Measurements from ENCODE around the gene ZNF91. TPM values are rescaled to one million over a fixed set of nuclear protein-coding genes. Genes with fewer than 3 reads are reported as not detected.
"Not testable (repeated sequence)": the region's sequence is repeated elsewhere in the genome, so short reads cannot be mapped to it uniquely, and the experiment has no call there.

Gene ZNF91
- polyA plus RNA-seq, 1 donor from 2014 or later = 77.8 TPM

DNA sequence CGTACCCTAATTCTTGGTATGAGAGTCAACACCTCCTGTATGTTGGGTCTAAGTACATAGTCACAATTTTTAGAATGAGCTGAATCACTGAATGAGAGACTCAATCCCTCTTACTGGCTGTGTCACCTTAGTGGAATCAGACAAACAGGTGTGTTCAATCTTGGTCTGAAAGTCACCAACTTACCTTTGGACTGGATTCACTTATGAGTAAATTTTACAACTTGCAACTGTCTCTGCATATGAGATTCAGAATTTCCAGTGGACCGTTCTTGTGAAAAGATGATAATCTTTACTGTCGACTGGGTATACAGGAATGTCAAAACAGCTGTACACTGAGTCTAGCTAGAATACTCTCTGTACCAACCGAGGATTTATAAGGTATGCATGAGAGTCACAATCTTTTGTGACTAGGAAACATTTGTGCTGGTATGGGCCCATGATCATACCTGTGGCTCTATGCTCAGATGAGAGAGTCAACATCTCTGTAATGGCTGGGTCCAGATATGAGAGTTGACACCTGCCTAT is 5.9 kb upstream of the ZNF91 start:
- no peaks in the 10 kb centered on the region for H3K9me2 ChIP-seq (ENCODE audit: insufficient read depth, low read length)
- H3K4me2 ChIP-seq (ENCODE audit: low read length) = no peak overlapping the region
- H3K27ac ChIP-seq (ENCODE audit: low read length) = no peak overlapping the region
- no peaks in the 10 kb centered on the region for H3K27me3 ChIP-seq (ENCODE audit: insufficient read depth, low read depth, low read length)
- no peak overlapping the region for H2AFZ ChIP-seq (ENCODE audit: low read depth, low read length)
- no peaks in the 10 kb centered on the region for H3K36me3 ChIP-seq (ENCODE audit: insufficient read depth, low read length)
- H3K9me3 ChIP-seq (ENCODE audit: low read length) = no peaks in the 10 kb centered on the region
- TF ChIP-seq, protein P1, sequence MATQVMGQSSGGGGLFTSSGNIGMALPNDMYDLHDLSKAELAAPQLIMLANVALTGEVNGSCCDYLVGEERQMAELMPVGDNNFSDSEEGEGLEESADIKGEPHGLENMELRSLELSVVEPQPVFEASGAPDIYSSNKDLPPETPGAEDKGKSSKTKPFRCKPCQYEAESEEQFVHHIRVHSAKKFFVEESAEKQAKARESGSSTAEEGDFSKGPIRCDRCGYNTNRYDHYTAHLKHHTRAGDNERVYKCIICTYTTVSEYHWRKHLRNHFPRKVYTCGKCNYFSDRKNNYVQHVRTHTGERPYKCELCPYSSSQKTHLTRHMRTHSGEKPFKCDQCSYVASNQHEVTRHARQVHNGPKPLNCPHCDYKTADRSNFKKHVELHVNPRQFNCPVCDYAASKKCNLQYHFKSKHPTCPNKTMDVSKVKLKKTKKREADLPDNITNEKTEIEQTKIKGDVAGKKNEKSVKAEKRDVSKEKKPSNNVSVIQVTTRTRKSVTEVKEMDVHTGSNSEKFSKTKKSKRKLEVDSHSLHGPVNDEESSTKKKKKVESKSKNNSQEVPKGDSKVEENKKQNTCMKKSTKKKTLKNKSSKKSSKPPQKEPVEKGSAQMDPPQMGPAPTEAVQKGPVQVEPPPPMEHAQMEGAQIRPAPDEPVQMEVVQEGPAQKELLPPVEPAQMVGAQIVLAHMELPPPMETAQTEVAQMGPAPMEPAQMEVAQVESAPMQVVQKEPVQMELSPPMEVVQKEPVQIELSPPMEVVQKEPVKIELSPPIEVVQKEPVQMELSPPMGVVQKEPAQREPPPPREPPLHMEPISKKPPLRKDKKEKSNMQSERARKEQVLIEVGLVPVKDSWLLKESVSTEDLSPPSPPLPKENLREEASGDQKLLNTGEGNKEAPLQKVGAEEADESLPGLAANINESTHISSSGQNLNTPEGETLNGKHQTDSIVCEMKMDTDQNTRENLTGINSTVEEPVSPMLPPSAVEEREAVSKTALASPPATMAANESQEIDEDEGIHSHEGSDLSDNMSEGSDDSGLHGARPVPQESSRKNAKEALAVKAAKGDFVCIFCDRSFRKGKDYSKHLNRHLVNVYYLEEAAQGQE (IDR thresholded peaks at IDR 0.05; ENCODE audit: borderline replicate concordance) = no peak
- TF ChIP-seq, protein P2, sequence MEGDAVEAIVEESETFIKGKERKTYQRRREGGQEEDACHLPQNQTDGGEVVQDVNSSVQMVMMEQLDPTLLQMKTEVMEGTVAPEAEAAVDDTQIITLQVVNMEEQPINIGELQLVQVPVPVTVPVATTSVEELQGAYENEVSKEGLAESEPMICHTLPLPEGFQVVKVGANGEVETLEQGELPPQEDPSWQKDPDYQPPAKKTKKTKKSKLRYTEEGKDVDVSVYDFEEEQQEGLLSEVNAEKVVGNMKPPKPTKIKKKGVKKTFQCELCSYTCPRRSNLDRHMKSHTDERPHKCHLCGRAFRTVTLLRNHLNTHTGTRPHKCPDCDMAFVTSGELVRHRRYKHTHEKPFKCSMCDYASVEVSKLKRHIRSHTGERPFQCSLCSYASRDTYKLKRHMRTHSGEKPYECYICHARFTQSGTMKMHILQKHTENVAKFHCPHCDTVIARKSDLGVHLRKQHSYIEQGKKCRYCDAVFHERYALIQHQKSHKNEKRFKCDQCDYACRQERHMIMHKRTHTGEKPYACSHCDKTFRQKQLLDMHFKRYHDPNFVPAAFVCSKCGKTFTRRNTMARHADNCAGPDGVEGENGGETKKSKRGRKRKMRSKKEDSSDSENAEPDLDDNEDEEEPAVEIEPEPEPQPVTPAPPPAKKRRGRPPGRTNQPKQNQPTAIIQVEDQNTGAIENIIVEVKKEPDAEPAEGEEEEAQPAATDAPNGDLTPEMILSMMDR (IDR thresholded peaks at IDR 0.05; ENCODE audit: poor library complexity, severe bottlenecking) = no peak
- no peak for TF ChIP-seq EZH2 (IDR thresholded peaks at IDR 0.05; ENCODE audit: borderline replicate concordance, insufficient read depth, low read length, poor library complexity, severe bottlenecking)
- no peak for TF ChIP-seq RAD21 (conservative IDR thresholded peaks at IDR 0.05)
- no peak for TF ChIP-seq POLR2AphosphoS5 (IDR thresholded peaks at IDR 0.05)
- TF ChIP-seq TAF1 (IDR thresholded peaks at IDR 0.05; ENCODE audit: low read depth) = no peak
- TF ChIP-seq EP300 (conservative IDR thresholded peaks at IDR 0.05; ENCODE audit: poor library complexity, severe bottlenecking) = no peak
- no peak for TF ChIP-seq MXI1 (conservative IDR thresholded peaks at IDR 0.05; ENCODE audit: poor library complexity, severe bottlenecking)
- no peak for TF ChIP-seq SMC3 (conservative IDR thresholded peaks at IDR 0.05; ENCODE audit: poor library complexity)
- H4K20me1 ChIP-seq (ENCODE audit: insufficient read depth) = no peaks in the 10 kb centered on the region
- H3K9ac ChIP-seq (ENCODE audit: low read length) = no peak overlapping the region
- H3K4me3 ChIP-seq (ENCODE audit: low read length) = no peak overlapping the region
- H3K79me2 ChIP-seq (replicated peaks; ENCODE audit: insufficient read depth, low read length) = no peaks in the 10 kb centered on the region
- H3F3A ChIP-seq (ENCODE audit: insufficient read depth, low read length, poor library complexity, severe bottlenecking) = no peaks in the 10 kb centered on the region

DNA sequence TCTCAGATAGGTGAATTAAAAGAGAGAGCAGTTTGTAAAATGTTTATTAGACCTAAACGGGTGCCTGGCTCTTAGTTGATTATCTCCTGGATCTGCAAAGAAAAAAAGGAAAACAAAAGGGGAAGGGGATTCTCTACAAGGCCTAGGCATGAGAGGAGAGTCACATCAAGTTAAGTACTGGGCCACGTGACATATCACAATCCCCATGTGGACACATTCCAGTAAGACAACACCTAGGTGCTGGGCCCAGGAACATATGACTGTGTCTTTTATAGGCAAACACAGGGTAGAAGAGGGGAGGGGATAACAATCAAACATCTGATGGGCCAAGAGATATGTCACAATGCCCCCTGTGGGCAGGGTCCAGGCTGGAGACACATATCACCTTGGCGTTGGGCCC is 4.2 kb upstream of the ZNF91 start:
- Histone ChIP-seq H3K4me2 (ENCODE audit: low read length) (no peak overlapping the region), H3K36me3 (ENCODE audit: insufficient read depth, low read length) (no peaks in the 10 kb centered on the region)
- no peak for TF ChIP-seq EZH2 (IDR thresholded peaks at IDR 0.05; ENCODE audit: borderline replicate concordance, insufficient read depth, low read length, poor library complexity, severe bottlenecking)
- no peak for TF ChIP-seq EP300 (conservative IDR thresholded peaks at IDR 0.05; ENCODE audit: poor library complexity, severe bottlenecking)
- TF ChIP-seq, protein P2 (IDR thresholded peaks at IDR 0.05; ENCODE audit: poor library complexity, severe bottlenecking) = no peak
- no peak for TF ChIP-seq TAF1 (IDR thresholded peaks at IDR 0.05; ENCODE audit: low read depth)
- no peak for TF ChIP-seq POLR2AphosphoS5 (IDR thresholded peaks at IDR 0.05)
- no peak for TF ChIP-seq RAD21 (conservative IDR thresholded peaks at IDR 0.05)
- no peak for TF ChIP-seq MXI1 (conservative IDR thresholded peaks at IDR 0.05; ENCODE audit: poor library complexity, severe bottlenecking)
- TF ChIP-seq, protein P1 (IDR thresholded peaks at IDR 0.05; ENCODE audit: borderline replicate concordance) = no peak
- TF ChIP-seq SMC3 (conservative IDR thresholded peaks at IDR 0.05; ENCODE audit: poor library complexity) = no peak

DNA sequence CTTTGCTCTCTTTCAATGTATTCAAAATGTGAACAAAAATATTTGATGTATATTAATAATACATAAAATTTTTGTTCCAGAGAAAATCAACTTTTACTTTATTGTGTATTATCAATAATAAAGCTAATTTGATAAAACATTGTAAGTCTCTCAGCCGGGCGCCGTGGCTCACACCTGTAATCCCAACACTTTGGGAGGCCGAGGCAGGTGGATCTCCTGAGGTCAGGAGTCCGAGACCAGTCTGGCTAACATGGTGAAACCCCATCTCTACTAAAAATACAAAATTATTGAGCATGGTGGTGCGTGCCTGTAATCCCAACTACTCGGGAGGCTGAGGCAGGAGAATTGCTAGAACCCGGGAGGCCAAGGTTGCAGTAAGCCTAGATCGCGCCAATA is 449 bp upstream of the ZNF91 start:
- H4K20me1 ChIP-seq (ENCODE audit: insufficient read depth); H3K9me2 ChIP-seq (ENCODE audit: insufficient read depth, low read length); H3K27me3 ChIP-seq (ENCODE audit: insufficient read depth, low read depth, low read length); H3K4me2 ChIP-seq (ENCODE audit: low read length); H3F3A ChIP-seq (ENCODE audit: insufficient read depth, low read length, poor library complexity, severe bottlenecking); H3K9me3 ChIP-seq (ENCODE audit: low read length); H3K36me3 ChIP-seq (ENCODE audit: insufficient read depth, low read length): not testable (repeated sequence)
- Histone ChIP-seq H3K79me2 (replicated peaks; ENCODE audit: insufficient read depth, low read length) (peaks cover 41% of the 10 kb centered on the region), H3K27ac (ENCODE audit: low read length) (peak overlapping the region; percentile 99), H3K9ac (ENCODE audit: low read length) (peak overlapping the region; percentile 54), H3K4me3 (ENCODE audit: low read length) (peak overlapping the region; percentile 87), H2AFZ (ENCODE audit: low read depth, low read length) (peak overlapping the region; percentile 77)

More for the DNA sequence above, 4.2 kb upstream of the ZNF91 start:
- no peaks in the 10 kb centered on the region for H3K27me3 ChIP-seq (ENCODE audit: insufficient read depth, low read depth, low read length)
- no peaks in the 10 kb centered on the region for H3K9me2 ChIP-seq (ENCODE audit: insufficient read depth, low read length)
- H3K79me2 ChIP-seq (replicated peaks; ENCODE audit: insufficient read depth, low read length) = peaks cover 6% of the 10 kb centered on the region
- H3K4me3 ChIP-seq (ENCODE audit: low read length) = no peak overlapping the region
- H2AFZ ChIP-seq (ENCODE audit: low read depth, low read length) = no peak overlapping the region
- no peaks in the 10 kb centered on the region for H3K9me3 ChIP-seq (ENCODE audit: low read length)
- no peak overlapping the region for H3K27ac ChIP-seq (ENCODE audit: low read length)
- no peaks in the 10 kb centered on the region for H4K20me1 ChIP-seq (ENCODE audit: insufficient read depth)
- no peak overlapping the region for H3K9ac ChIP-seq (ENCODE audit: low read length)
- H3F3A ChIP-seq (ENCODE audit: insufficient read depth, low read length, poor library complexity, severe bottlenecking) = no peaks in the 10 kb centered on the region
